Fibroblast of villous mesenchyme (primary cell): ENCODE results near the gene TTLL12. TPM values are rescaled to one million over a fixed set of nuclear protein-coding genes. Genes with fewer than 3 reads are reported as not detected.

Experiments
- DNase-seq: peaks from one replicate; pipeline ENCODE4 v3.0.0-alpha.2; 2010; ENCODE audit warnings: low read depth
- H3K4me3 ChIP-seq: 2 replicates; pipeline ENCODE4 v1.5.1; 2011; ENCODE audit warnings: low read depth, mild to moderate bottlenecking, low read length
- total RNA-seq: library from RNA; depleted of rRNA; stranded (reverse); fragments of >200 nt; gene quantifications from 2 replicates; pipeline ENCODE4 v1.2.3, GENCODE V29; 2012
- TF ChIP-seq, protein P1 (sequence below): IDR thresholded peaks from 2 replicates; pipeline ENCODE4 v1.5.1; 2012; ENCODE audit warnings: low read depth, mild to moderate bottlenecking, low read length; ENCODE audit not compliant: insufficient read depth

Gene TTLL12
- total RNA-seq, 1 donor = 22.9 TPM

DNA sequence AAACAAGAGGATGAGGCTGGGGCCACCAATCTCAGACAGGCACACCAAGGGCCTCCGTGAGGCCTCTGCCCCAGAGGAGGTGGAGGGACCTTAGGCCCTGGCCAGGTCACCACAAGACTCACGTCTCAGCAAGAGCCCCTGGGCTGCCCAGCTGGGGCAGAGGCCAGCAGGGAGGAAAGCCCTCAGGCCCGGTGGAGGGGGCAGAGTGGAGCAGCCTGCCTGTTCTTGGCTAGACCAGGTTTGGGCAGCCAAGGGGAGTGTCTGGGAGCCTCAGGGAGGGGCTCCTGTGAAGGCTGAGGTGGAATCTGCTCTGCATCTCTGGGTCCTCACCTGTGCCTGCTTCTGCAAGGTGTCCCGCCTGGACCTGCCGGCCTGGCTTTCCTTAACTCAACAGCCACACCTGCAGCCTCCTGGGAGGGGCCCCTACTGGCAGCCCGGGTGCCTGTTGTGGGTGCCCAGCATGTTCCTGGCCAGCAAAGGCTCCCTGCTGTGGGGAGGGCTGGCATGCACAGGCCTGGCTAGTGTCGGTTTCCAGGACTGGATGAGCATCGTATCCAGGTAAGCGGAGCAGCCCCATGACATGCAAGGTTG is 11.9 kb downstream of the TTLL12 start:
- TF ChIP-seq, protein P1, sequence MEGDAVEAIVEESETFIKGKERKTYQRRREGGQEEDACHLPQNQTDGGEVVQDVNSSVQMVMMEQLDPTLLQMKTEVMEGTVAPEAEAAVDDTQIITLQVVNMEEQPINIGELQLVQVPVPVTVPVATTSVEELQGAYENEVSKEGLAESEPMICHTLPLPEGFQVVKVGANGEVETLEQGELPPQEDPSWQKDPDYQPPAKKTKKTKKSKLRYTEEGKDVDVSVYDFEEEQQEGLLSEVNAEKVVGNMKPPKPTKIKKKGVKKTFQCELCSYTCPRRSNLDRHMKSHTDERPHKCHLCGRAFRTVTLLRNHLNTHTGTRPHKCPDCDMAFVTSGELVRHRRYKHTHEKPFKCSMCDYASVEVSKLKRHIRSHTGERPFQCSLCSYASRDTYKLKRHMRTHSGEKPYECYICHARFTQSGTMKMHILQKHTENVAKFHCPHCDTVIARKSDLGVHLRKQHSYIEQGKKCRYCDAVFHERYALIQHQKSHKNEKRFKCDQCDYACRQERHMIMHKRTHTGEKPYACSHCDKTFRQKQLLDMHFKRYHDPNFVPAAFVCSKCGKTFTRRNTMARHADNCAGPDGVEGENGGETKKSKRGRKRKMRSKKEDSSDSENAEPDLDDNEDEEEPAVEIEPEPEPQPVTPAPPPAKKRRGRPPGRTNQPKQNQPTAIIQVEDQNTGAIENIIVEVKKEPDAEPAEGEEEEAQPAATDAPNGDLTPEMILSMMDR = no peak
- H3K4me3 ChIP-seq = no peak overlapping the region
- no peak for DNase-seq

DNA sequence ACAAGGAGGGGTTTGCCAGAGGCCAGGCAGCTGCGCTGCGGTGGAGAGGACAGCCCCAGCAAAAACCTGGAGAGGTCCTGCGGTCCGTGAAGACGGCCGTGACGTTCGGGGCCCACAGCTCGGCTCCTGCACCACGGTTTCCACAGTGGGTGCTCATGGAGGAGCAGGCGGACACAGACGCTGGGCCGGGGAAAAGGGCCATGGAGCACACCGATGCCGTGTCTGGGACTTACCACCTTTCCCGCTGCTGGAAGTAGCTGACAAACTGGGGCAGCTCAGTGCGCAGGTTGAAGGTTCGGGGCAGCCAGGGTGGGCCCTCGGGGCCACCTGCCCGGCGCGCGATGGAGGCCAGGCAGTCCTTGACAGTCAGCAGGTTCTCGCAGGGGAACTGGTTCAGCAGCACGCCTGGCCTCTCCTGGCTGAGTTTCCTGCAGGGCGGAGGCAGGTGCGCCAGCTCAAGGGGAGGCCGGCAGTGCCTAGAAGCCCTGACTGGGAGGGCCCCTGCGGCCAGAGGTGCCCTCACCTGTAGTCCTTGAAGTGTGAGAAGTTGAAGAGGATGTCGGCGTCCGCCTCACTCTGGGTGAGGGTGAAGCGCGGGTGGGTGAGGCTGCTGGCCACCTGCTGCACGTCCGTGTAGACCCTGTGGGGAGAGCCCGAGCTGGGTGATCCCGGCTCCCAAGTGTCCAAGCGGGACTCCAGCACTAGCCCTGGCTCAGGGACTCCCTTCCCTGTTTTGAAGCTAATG is 12.8 kb downstream of the TTLL12 start:
- TF ChIP-seq, protein P1 = no peak
- H3K4me3 ChIP-seq = no peak overlapping the region
- DNase-seq = no peak

- no peak for DNase-seq
- H3K4me3 ChIP-seq = no peak overlapping the region
- TF ChIP-seq, protein P1 = no peak
These were observed 13.4 kb downstream of the TTLL12 start for GRCh38 chr22:43173566-43173965.

GRCh38 chr22:43172191-43172590 is 14.7 kb downstream of the TTLL12 start:
- no peak overlapping the region for H3K4me3 ChIP-seq
- DNase-seq = no peak
- TF ChIP-seq, protein P1 = no peak

DNA sequence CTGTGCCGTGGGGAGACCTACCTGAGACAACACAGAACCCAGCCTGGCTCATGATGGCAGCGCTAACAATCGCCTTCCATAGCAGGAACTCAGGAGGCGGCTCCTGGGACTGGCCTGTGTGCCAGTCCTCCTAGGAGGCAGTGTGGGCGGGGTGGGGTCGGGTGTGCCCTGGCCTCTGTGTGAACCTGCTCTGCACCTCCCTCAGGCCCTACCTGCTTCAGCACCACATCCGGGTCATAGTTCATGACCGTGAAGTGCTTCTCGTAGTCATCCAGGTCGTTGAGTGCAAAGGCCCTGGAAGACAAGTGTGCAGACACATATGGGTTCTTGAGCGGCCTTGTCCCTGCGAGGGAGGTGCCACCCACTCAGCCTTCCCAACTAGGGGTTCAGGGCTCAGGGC is 15.3 kb downstream of the TTLL12 start:
- DNase-seq = no peak
- TF ChIP-seq, protein P1 = no peak

DNA sequence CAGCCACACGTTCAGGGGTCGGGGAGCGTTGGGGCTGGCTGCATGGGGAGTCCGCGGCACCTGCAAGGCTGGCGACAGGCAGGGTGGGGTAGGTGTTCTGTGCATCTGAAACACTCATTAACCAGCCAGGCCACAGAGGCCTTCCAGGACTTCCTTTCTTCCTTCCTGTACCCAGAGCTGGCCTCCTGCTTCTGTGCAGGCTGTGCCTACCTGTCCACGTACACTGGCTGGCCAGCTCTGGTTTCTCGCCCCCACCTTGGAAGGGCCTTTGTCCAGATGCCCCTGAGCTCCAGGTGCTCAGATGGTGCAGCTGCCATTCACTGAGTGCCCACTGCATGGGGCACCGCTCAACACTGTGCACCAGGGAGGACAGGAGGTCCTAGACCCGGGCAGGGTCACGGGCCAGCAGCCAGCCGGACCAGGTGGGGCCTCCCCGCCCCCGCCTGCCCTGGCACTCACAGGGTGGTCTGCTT is 15.9 kb downstream of the TTLL12 start:
- H3K4me3 ChIP-seq = no peak overlapping the region
- no peak for DNase-seq
- TF ChIP-seq, protein P1 = no peak

More for the DNA sequence above, 15.3 kb downstream of the TTLL12 start:
- no peak overlapping the region for H3K4me3 ChIP-seq
